Cardiac fibroblast (primary cell): ENCODE measurements around the gene GDF2.

Experiments
- DNase-seq, 2 donors: peaks; one replicate each; pipeline versions ENCODE4 v3.0.0 to v3.0.0-alpha.2; 2010; ENCODE audit warnings: low read depth in 2 of 2
- H3K4me3 ChIP-seq, 2 donors: replicated peaks in 1 of 2; 1 replicate in 1 of 2; 2 replicates in 1 of 2; pipeline ENCODE4 v1.5.1; 2011; ENCODE audit warnings: low read depth in 2 of 2, low read length in 2 of 2, mild to moderate bottlenecking in 2 of 2, moderate library complexity in 1 of 2
- TF ChIP-seq, protein P1 (sequence below): IDR thresholded peaks from one replicate; pipeline ENCODE4 v1.5.1; 2011; ENCODE audit warnings: low read depth, mild to moderate bottlenecking, low read length, inconsistent platforms

GDF2 gene

DNA sequence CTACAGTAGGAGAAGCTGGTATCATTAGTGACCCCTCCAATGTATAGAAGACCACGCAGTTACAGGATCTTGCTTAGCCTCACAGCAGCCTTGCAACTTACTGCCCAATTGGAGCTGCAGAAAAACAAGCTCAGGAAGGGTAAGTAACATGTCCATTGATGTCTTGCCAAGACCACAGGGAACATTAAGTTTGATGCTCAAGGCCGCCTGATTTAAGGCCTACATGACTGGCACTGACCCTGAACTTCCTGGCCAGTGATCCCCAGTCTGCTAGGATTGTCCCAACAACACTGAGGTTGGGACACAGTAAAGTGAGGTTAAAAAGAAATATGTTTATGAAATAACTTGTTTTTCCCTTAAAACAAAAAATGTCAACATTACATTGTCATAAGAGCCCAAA, 6.8 kb upstream of the GDF2 start:
- no peak for DNase-seq
- H3K4me3 ChIP-seq, result no peak overlapping the region
- TF ChIP-seq, protein P1, sequence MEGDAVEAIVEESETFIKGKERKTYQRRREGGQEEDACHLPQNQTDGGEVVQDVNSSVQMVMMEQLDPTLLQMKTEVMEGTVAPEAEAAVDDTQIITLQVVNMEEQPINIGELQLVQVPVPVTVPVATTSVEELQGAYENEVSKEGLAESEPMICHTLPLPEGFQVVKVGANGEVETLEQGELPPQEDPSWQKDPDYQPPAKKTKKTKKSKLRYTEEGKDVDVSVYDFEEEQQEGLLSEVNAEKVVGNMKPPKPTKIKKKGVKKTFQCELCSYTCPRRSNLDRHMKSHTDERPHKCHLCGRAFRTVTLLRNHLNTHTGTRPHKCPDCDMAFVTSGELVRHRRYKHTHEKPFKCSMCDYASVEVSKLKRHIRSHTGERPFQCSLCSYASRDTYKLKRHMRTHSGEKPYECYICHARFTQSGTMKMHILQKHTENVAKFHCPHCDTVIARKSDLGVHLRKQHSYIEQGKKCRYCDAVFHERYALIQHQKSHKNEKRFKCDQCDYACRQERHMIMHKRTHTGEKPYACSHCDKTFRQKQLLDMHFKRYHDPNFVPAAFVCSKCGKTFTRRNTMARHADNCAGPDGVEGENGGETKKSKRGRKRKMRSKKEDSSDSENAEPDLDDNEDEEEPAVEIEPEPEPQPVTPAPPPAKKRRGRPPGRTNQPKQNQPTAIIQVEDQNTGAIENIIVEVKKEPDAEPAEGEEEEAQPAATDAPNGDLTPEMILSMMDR, result no peak

DNA sequence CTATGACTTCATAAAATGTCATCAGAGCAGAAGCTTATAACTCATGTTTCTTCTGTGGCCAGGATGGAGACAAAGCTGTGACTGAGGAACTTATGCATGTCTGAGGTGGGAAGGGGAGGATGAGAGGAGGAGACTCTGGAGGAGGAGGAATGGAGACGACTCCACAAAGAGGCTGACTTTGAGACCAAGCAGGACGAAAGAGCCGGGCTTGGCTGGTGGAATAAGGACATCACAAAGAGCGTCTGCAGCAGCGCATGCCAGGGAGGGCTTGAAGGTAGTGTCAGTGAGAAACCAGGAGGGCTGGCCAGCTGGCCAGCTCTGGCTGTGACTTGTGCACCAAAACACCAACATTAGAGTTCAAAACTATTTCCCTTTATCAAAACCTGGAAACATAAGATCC, 6.1 kb upstream of the GDF2 start:
- no peak for DNase-seq
- TF ChIP-seq, protein P1, result no peak
- H3K4me3 ChIP-seq, result no peak overlapping the region

DNA sequence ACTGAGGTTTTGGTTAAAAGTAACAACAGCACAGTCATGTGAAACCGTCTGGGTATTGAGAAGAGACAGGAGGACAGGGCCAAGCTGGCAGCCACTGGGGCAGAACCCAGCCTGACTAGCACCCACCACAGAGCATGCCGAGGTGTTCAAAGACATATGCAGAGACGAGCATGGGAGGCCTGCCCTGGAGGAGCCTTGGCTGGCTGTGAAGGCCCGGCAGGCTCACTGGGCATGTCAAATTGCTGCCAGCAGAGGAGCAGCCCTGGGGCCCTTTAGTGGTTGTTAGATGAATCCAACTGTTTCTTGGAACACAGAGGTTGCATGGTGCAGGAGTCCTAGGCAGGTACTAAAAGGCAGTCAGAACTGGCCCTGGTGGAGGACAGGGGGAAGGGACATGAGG, 5.0 kb upstream of the GDF2 start:
- H3K4me3 ChIP-seq, result no peak overlapping the region

DNA sequence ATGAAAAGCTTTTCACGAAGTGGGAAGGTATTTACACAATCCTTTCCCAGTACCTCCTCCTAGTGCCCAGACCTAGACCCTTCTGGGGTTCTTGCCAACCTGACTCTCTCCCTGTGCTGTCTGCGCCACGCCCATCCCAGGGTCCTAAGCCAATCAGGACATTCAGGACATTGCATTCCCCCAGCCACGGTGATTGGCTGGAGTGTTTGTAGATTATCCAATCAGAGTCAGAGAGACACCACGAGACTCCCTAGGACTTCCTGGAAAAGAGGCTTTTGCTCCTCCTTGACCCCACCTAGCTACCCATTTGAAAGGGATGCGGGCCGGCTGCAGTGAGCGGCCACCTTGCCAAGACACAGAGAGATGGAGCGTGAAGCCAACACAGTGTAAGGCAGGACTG, 3.5 kb upstream of the GDF2 start:
- no peak overlapping the region for H3K4me3 ChIP-seq
- DNase-seq, result no peak
- TF ChIP-seq, protein P1, result no peak

More for the DNA sequence above, 5.0 kb upstream of the GDF2 start:
- TF ChIP-seq, protein P1, result no peak
- DNase-seq, result no peak

DNA sequence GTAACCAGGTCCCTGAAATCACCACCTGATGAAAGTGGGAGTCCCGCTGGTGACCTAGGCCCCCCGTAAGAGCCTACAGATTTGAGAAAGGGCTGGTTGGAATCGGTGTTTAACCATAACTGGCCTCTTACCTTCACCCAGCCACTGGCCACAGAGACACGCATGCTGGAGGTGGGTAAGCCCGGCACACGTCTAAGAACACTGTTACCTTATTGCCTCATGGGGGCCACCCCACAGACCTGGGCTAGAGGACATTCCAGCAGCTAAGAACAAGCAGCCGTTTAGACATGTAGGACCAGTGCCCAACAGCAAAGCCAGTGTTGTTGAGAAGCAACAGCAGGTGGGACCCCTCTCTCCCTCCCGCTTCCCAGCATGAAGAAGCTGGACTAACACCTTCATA, 2.5 kb upstream of the GDF2 start:
- TF ChIP-seq, protein P1, result no peak
- no peak for DNase-seq
- H3K4me3 ChIP-seq, result no peak overlapping the region

DNA sequence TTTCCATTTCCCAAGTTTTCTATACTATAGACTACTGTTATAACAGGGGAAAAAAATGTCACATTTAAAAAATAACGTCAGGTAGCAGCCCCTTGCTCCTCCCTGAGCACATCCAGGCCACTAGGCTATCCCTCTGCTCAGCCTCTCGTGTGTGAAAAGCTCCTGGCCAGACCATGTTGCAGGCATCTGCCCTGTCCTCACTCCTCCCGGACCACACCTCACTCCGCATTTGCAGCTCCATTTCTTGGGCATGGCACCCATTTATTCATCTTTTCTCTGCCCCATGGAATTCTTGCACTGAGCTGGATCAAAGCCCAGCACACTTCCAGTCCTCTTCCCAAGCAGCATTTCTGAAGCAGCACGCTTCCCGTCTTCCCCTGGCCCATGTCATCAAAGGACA, 1.4 kb upstream of the GDF2 start:
- no peak overlapping the region for H3K4me3 ChIP-seq
- DNase-seq, result no peak
- TF ChIP-seq, protein P1, result no peak

DNA sequence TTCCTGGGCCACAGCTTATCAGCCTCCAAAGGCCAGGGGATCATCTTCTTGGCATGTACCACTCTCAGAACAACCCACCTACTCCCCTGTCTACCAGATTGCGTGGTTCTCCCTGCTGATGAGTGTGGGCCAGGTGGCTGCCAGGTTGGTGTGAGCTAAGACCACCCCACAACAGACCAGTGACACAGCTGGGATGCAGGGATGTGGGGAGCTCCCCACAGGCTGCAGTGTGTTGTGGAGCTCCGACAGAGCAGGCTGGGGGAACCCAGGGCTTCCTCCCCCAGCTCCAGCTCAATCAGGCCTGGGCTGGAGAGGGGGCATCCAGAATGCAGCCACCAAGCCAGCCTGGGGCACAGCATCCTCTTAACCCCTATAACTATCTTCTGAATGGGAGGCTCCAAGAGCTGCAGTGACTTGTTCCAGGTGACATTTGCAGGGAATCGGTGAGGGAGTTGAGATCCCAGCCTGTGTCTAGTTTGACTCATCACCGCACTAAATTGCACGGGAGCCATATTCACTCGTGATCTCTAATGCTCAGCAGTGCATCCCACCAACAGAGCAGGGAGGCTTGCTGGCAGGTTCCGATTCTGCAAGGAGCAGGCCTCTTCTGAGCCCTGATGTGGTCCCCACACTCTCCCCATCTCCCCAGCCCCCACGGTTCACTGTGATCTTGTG, 596 bp upstream of the GDF2 start:
- TF ChIP-seq, protein P1, result no peak
- H3K4me3 ChIP-seq, result no peak overlapping the region
- DNase-seq, result no peak
